ENCODE measurements around the gene DGKB.

- TF ChIP-seq CTCF (IDR thresholded peaks at IDR 0.05; ENCODE audit: poor library complexity) (no peak), EZH2 (IDR thresholded peaks at IDR 0.05; ENCODE audit: borderline replicate concordance) (no peak)
Measured at GRCh38 chr7:14841086-14841485, 61.5 kb downstream of the DGKB start.
